ENCODE results near the gene APOF.

The APOF gene

DNA sequence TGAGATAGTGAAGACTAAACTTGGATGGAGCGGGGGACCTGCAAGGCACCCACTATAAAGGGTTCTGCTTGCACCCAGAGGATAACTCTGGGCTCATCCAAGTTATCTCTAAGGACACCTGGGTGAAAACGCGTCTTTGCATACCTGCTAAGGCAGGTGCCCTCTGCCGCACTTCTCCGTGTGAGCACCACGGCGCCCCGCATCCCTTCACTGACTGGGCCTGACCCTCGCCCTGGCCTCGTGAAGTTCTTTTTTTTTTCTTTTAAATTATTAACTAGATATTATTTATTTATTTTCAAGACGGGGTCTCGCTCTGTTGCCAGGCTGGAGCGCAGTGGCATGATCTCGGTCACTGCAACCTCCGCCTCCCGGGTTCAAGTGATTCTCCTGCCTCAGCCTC is 20.0 kb upstream of the APOF start:
- no peak for DNase-seq
- Mint-ChIP-seq H3K27ac (no peak overlapping the region), H3K9me3 (no peaks in the 10 kb centered on the region), H3K36me3 (ENCODE audit: low read depth) (no peaks in the 10 kb centered on the region), H3K27me3 (no peaks in the 10 kb centered on the region), H3K4me3 (no peak overlapping the region), H3K4me1 (ENCODE audit: low read depth) (no peaks in the 10 kb centered on the region)

DNA sequence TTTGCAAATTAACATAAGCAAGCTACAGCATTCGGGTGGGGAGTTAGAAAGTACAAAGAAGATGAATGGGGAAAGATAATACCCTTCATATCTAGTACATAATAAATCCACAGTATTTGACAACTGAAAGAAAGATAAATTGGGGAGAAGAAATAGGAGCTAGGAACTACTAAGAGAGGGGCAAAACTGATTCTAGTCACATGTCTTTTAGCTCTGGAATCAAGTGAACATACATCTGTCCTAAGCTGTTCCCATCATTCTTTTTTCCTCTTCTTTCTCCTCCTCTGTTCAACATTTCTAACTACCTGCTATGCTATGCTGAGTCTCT is 15.3 kb upstream of the APOF start:
- peaks cover 2% of the 10 kb centered on the region for H3K4me1 Mint-ChIP-seq (ENCODE audit: low read depth)
- H3K36me3 Mint-ChIP-seq (ENCODE audit: low read depth), result no peaks in the 10 kb centered on the region
- no peaks in the 10 kb centered on the region for H3K27me3 Mint-ChIP-seq
- no peak for DNase-seq
- no peak overlapping the region for H3K27ac Mint-ChIP-seq
- H3K9me3 Mint-ChIP-seq, result peaks cover 5% of the 10 kb centered on the region
- no peak overlapping the region for H3K4me3 Mint-ChIP-seq

DNA sequence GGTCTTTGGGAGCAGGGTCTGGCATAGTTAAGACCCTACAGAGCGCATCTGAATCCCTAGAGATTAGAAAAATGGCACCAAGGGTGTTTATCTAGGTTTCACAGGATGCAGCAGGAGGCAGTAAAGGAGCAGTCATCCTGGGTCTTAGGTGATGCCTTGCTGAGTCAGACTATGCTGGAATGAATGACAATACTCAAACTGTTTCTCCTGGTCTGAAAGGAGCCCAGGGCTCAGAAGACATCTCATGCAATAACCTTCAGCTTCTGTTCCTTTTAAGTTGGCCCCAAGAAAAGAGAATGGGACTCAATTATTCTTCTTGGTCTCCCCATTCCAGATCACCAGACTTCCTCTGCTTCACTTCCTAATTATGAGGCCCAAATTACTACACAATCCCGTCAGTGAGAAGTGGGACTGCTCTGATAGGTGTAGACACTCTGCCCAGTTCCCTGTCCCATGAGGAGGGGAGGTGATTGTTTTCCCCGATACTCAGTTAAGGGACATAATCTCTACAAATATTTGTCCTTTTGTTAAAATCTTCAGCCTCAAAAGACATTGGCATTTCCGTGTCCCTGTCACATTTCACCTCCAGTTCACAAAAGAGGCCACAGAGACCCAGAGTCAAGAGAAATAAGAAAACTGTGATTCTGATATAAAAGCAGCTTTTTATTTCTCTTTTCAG is 14.8 kb upstream of the APOF start:
- H3K4me3 Mint-ChIP-seq, result no peak overlapping the region
- H3K9me3 Mint-ChIP-seq, result peaks cover 5% of the 10 kb centered on the region
- H3K36me3 Mint-ChIP-seq (ENCODE audit: low read depth), result no peaks in the 10 kb centered on the region
- H3K27me3 Mint-ChIP-seq, result no peaks in the 10 kb centered on the region
- peaks cover 2% of the 10 kb centered on the region for H3K4me1 Mint-ChIP-seq (ENCODE audit: low read depth)
- H3K27ac Mint-ChIP-seq, result no peak overlapping the region
- no peak for DNase-seq

DNA sequence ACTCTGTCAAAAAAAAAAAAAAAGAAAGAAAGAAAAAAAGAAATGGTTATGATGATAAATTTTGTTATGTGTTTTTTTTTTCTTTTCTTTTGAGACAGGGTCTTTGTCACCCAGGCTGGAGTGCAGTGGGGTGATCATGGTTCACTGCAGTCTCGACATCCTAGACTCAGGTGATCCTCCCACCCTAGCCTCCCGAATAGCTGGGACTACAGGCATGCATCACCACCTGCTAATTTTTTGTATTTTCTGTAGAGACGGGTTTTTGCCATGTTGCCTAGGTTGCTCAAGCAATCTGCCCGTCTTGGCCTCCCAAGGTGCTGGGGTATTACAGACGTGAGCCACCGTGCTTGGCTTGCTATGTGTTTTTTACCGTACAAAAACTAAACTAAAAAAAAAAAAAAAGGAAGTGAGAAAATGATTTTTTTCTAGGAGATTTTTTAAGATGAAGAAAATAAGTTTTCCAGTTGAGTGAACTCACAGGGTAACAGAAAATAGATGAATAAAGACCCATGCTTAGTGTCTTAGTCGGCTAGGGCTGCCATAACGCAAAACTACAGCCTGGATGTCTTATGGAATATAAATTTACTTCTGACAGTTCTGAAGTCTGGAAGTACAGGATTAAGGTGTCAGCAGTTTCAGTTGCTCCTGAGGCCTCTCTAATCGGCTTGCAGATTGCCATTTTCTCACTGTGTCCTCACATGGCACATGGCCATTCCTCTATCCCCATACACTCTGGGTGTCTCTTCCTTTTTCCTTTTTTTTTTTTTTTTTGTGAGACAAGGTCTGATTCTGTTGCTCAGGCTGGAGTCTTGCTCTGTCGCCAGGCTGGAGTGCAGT is 13.2 kb upstream of the APOF start:
- H3K27me3 Mint-ChIP-seq, result no peaks in the 10 kb centered on the region

DNA sequence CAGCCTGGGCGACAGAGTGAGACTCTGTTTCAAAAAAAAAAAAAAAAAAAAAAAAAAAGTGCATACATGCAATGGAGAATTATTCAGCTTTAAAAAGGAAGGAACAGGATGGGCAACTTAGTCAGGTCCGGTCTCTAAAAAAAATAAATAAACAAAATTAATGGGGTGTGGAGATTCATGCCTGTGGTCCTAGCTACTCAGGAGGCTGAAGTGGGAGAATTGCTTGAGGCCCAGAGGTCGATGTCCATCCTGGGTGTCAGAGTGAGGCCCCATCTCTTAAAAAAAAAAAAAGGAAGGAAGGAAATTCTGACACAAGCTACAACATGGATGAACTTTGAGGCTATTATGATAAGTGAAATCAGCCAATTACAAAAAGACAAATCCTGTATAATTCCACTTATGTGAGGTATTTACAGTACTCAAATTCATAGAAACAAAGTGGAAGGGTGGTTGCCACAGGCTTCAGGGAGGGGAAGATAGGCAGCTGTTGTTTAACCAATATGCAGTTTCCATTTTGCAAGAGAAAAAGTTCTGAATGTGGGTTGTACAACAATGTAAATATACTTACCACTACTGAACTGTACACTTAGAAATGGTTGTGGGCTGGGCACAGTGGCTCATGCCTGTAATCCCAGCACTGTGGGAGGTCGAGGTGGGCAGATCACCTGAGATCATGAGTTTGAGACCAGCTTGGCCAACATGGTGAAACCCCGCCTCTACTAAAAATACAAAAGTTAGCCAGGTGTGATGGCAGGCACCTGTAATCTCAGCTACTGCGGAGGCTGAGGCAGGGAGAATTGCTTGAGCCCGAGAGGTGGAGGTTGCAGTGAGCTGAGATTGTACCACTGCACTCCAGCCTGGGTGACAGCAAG is 12.3 kb upstream of the APOF start:
- H3K27ac Mint-ChIP-seq, result no peak overlapping the region
- H3K4me1 Mint-ChIP-seq (ENCODE audit: low read depth), result peaks cover 2% of the 10 kb centered on the region
- H3K36me3 Mint-ChIP-seq (ENCODE audit: low read depth), result no peaks in the 10 kb centered on the region
- H3K9me3 Mint-ChIP-seq, result peaks cover 5% of the 10 kb centered on the region
- no peak for DNase-seq
- no peak overlapping the region for H3K4me3 Mint-ChIP-seq
- H3K27me3 Mint-ChIP-seq, result no peaks in the 10 kb centered on the region

More for the DNA sequence above, 13.2 kb upstream of the APOF start:
- Mint-ChIP-seq H3K27ac (no peak overlapping the region), H3K4me1 (ENCODE audit: low read depth) (peaks cover 2% of the 10 kb centered on the region), H3K9me3 (peaks cover 5% of the 10 kb centered on the region), H3K36me3 (ENCODE audit: low read depth) (no peaks in the 10 kb centered on the region), H3K4me3 (no peak overlapping the region)
- DNase-seq, result no peak

DNA sequence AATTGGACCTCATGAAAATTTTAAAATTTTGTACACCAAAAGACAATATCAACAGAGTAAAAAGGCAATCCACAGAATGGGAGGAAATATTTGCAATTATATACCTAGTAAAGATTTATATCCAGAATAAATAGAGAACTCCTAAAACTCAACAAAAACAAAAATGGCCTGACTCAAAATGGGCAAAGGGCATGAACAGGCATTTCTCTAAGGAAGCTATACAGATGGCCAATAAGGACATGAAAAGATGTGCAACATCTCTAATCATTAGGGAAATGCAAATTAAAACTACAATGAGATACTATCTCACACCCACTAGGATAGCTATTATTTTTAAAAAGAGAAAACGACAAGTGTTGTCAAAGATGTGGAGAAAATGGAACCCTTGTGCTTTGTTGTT is 10.9 kb upstream of the APOF start:
- DNase-seq, result no peak
- H3K4me1 Mint-ChIP-seq (ENCODE audit: low read depth), result peaks cover 2% of the 10 kb centered on the region
- H3K27me3 Mint-ChIP-seq, result no peaks in the 10 kb centered on the region
- H3K27ac Mint-ChIP-seq, result no peak overlapping the region
- H3K4me3 Mint-ChIP-seq, result no peak overlapping the region
- H3K9me3 Mint-ChIP-seq, result peaks cover 5% of the 10 kb centered on the region
- no peaks in the 10 kb centered on the region for H3K36me3 Mint-ChIP-seq (ENCODE audit: low read depth)

DNA sequence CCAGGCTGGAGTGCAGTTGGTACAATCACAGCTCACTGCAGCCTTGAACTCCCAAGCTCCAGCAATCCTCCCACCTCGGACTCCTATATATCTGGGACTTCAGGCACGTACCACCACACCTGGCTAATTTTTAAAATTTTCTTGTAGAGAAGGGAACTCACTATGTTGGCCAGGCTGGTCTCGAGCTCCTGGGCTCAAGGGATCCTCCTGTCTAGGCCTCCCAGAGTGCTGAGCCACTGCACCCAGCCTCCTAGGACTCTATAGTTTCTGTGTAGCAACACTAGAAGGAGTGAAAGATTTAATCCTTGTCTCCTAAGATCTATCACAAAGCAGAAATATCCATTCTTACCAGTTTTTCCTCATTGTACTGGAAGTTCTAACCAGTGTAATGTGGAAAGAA is 4.3 kb upstream of the APOF start:
- Mint-ChIP-seq H3K27ac (no peak overlapping the region), H3K9me3 (no peaks in the 10 kb centered on the region), H3K36me3 (ENCODE audit: low read depth) (no peaks in the 10 kb centered on the region), H3K27me3 (no peaks in the 10 kb centered on the region), H3K4me3 (no peak overlapping the region), H3K4me1 (ENCODE audit: low read depth) (no peaks in the 10 kb centered on the region)
- DNase-seq, result no peak

DNA sequence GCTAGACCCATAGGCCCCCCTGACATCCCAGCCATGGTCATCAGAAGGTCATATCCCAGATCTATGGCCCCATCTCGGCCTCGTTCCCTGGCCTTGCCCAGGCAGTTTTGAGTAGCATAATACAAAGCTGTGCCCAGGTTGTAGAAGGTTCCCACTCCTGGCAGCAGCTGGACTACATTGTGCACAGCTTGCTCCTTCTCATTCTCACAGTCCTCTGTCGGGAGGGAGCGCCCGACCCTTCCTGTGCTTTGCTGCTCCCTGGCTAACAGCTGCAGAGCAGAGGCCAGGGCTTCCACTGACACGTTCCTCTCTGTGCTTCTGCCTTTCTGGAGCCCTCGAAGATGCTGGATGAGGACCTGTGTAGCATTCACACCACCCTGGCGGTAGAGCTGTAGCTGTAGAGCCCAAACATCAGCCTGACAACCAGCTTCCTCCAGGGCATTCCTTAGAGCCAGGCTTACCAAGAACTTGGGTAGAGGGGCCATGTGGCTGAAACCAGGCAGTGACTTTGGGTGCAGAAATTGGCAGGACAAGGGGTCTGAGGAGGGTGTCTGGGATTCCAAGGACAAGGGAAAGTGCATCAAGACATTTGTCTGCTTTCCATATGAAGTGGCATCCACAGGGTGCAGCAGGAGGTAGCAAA is 1.0 kb downstream of the APOF start:
- Mint-ChIP-seq H3K27me3 (no peaks in the 10 kb centered on the region), H3K36me3 (ENCODE audit: low read depth) (peaks cover 14% of the 10 kb centered on the region), H3K4me1 (ENCODE audit: low read depth) (peaks cover 29% of the 10 kb centered on the region), H3K27ac (peak overlapping the region; percentile 97), H3K9me3 (no peaks in the 10 kb centered on the region), H3K4me3 (peak overlapping the region; percentile 86)
- no peak for DNase-seq

DNA sequence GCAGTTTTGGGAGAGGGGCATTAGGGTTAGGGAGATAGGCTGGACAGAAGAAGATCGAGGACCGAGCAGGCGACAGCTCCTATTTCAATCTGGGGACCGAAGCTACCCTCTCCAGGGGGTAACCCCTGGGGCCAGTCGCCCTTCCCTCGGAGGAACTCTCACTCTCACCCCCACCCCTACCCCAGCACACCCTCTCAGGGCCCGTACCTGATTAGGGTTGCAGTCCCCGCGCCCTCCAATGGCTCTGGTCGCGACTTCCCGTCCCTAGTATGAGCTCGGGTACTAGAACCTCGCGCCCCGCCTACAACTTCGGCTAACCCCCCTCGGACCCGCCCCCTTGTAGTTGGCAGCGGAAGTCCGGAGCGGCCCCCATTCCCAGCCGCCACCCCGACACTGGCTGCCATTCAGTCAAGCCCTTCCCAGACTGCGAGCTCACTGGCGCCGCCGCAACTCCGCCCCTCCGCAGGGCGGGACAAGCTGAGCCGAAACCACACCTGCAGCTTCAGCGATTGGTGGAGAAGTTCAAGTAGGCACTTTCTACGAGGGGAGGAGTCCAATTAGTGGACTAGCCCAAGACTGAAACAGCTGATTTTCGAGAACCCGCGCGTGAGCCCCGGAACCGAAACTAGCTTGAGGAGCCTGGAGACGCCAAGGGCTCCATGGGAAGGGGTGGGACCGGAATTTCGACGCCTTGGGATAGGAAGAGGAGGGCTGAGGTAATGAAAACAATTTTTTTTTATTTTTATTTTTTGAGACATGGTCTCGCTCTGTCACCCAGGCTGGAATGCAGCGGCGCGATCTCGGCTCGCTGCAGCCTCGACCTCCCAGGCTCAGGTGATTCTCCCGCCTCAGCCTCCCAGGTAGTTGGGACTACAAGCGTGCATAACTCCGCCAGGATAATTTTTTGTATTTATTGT is 2.5 kb downstream of the APOF start, which contains the start of gene STAT2:
TSS of gene STAT2 (minus strand) at position 257 of the 917 bp plus-strand sequence. CDS start 3,536 bp downstream, outside the sequence.
- Mint-ChIP-seq H3K4me3 (peak within 1 kb of the TSS; percentile 86), H3K9me3 (no peaks in the 10 kb centered on the region), H3K27me3 (no peaks in the 10 kb centered on the region), H3K4me1 (ENCODE audit: low read depth) (peaks cover 33% of the 10 kb centered on the region), H3K36me3 (ENCODE audit: low read depth) (peaks cover 27% of the 10 kb centered on the region), H3K27ac (peak within 1 kb of the TSS; percentile 97)
- peak; percentile 99 for DNase-seq

DNA sequence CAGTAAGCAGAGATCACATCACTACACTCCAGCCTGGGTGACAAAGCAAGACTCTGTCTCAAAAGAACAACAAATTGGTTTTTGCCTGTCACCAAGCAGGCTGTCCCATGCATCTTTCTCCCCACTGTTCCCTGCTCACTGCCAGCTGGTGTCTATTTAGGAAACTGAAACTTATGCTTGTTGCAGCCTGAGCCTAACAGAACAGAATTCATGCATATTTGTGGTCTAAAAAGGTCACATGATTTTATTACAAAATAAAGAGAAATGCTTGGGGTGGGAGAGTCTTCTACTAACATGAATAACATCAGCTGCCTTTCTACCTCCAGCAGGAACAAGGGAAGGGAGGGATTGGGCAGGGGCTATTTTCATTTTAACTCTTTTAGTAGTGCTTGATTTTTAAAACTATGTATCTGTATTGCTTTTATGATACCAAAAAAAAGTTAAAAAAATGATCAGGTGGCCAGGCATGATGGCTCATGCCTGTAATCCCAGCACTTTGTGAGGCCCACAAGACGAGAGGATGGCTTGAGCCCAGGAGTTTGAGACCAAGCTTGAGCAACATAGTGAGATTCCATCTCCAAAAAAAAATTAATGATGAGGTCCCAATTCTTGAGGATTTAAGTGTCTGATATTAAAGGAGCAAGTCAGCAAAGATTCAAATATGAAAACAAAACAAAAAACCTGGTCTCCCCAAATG is 3.7 kb downstream of the APOF start:
- peak overlapping the region; percentile 97 for H3K27ac Mint-ChIP-seq
- no peaks in the 10 kb centered on the region for H3K27me3 Mint-ChIP-seq
- H3K4me1 Mint-ChIP-seq (ENCODE audit: low read depth), result peaks cover 33% of the 10 kb centered on the region
- H3K36me3 Mint-ChIP-seq (ENCODE audit: low read depth), result peaks cover 39% of the 10 kb centered on the region
- no peak for DNase-seq
- H3K9me3 Mint-ChIP-seq, result no peaks in the 10 kb centered on the region
- peak overlapping the region; percentile 86 for H3K4me3 Mint-ChIP-seq

DNA sequence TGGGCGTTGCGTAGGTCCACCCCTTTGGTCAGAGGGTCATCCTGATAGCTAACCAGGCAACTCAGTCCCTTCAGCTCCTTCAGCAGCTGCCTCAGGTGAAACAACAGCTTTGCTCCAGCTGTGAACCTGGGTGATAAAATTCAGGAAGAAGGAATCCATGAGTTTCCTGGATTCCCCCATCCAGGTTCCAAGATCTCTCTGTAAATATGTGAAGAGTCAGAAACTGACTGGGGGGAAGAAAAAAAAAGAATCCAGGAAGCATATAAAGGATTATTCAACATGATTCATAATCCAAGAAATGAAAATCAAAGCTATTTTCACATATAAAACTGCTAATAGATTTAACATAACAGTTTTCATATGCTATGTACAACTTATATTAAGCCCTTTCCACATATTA is 11.3 kb downstream of the APOF start:
- H3K4me1 Mint-ChIP-seq (ENCODE audit: low read depth), result peaks cover 6% of the 10 kb centered on the region
- H3K27ac Mint-ChIP-seq, result peak overlapping the region; percentile 29
- H3K9me3 Mint-ChIP-seq, result no peaks in the 10 kb centered on the region
- H3K27me3 Mint-ChIP-seq, result no peaks in the 10 kb centered on the region
- no peak for DNase-seq
- peaks cover 88% of the 10 kb centered on the region for H3K36me3 Mint-ChIP-seq (ENCODE audit: low read depth)
- no peak overlapping the region for H3K4me3 Mint-ChIP-seq

DNA sequence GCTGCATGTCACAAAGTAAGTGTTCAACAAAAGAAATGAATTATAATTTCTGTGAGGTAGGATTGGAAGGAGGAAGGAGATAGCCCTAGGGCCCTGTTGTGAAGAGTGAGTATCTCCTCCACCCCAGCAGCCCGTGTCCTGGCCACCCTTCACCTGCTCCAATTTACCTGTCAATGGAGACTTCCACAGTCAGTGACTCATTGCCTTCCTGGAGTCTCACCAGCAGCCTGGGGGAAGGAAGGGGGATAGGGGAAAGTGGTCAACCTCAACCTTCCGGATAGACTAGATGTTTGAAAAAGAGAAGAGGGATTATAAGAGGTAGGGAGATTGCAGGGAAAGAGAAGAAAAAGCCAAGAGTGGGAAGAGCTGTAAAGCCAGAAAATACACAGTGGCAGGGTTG is 12.0 kb downstream of the APOF start:
- no peak for DNase-seq
- Mint-ChIP-seq H3K4me3 (no peak overlapping the region), H3K27me3 (no peaks in the 10 kb centered on the region), H3K27ac (no peak overlapping the region), H3K4me1 (ENCODE audit: low read depth) (peaks cover 3% of the 10 kb centered on the region), H3K36me3 (ENCODE audit: low read depth) (peaks cover 88% of the 10 kb centered on the region), H3K9me3 (no peaks in the 10 kb centered on the region)

DNA sequence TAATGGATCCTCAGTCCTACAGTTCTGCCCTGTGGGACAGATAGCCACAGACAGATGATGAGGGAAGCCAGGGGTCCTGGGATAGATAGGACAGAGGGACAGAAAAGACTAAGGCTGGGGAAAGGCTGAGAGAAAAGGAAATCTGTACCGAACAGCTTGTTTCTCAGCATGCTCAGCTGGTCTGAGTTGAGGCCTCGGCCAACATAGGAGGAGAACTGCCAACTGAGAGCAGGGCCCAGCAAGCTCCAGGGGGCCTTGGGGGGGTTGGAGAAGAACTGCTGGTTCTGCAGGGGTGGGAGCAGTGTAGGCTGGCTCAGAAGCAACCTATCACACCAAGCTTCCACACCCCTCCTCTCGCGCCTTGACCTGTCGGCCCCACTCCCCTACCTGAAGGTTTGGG is 13.9 kb downstream of the APOF start:
- Mint-ChIP-seq H3K27me3 (no peaks in the 10 kb centered on the region), H3K9me3 (no peaks in the 10 kb centered on the region), H3K36me3 (ENCODE audit: low read depth) (peaks cover 82% of the 10 kb centered on the region), H3K4me3 (no peak overlapping the region), H3K4me1 (ENCODE audit: low read depth) (peaks cover 3% of the 10 kb centered on the region), H3K27ac (peak overlapping the region; percentile 55)
- no peak for DNase-seq

Measured in activated T-cell treated with anti-CD3 and anti-CD28 coated beads, Interleukin-2, amount 50 U/mL, for 24 hours (primary cell).